Mucosa of gallbladder (tissue), 1 donor: ENCODE results near the gene MGAT5B. TPM values are rescaled to one million over a fixed set of nuclear protein-coding genes. Genes with fewer than 3 reads are reported as not detected.
A peak's percentile ranks its signal among the peaks of the same experiment; 100 is the strongest.
"Not testable (repeated sequence)": the region's sequence is repeated elsewhere in the genome, so short reads cannot be mapped to it uniquely, and the experiment has no call there.

ENCODE experiments used
- DNase-seq: peaks from one replicate; pipeline ENCODE4 v3.0.0-alpha.2; 2020; ENCODE audit warnings: low spot score
- total RNA-seq: library from RNA; stranded (reverse); gene quantifications from one replicate; pipeline ENCODE4 v1.2.1, GENCODE V29; 2021
- donor health status: DM: no; HTN: no; CAD: no.

MGAT5B gene
- total RNA-seq, 1 donor from 2014 or later: 0.69 TPM

DNA sequence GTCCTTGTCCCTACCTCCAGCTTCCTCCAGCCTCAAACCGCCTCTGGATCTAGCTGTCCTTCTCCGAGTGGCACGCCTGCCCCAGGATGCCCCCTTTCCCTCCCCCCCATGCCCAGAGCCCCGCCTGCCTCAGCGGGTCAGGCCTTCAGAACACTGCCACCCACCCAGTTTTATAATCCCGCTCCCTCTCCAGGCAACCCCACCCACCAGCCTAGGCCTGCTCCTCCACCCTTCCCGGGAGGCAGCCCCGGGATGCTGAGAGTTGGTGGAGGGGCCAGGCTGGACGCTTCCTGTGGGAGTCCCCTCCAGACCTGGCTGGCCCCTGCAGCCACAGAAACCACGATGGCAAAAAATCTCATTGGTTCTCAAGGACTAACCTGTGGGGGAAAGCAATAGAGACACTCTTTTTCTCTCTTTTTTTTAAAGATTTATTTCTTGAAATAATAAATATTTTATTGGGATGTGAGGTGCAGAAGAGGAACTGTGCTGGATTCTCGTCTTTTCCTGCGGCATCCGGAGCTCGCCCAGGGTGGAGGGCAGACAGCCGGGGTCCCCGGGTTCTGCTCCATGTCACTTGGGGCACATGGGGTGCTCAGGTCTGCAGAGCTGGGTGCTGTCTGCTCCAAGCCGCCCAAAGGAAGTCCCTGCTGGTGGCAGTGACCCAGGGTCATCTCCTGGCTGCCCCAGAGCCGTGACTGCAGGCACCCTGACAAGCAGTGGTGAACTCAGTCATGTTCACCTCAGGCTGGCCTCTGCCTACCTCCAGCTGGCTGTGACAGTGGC, 81.9 kb downstream of the MGAT5B start:
- no peak for DNase-seq

DNA sequence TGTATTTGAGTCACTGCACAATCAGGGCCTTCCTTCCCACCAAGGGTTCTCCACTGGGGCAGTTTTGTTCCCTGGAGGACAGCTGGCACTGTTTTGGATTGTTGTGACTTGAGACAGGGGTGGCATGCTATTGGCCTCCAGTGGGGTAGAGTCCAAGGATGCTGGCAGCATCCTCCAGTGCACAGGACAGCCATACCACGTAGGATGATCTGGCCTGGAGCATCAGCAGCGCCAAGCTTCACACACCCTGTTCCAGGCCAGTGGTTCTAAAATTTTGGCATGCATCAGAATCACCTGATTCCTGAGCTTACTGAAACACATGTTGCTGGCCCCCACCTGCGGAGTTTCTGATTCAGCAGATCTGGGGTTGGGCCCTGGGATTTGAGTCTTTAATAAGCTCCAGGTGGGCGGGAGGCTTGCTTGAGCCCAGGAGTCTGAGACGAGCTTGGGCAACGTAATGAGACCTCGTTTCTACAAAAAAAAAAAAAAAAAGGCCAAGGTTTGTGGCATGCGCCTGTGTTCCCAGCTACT, 83.2 kb downstream of the MGAT5B start:
- no peak for DNase-seq

DNA sequence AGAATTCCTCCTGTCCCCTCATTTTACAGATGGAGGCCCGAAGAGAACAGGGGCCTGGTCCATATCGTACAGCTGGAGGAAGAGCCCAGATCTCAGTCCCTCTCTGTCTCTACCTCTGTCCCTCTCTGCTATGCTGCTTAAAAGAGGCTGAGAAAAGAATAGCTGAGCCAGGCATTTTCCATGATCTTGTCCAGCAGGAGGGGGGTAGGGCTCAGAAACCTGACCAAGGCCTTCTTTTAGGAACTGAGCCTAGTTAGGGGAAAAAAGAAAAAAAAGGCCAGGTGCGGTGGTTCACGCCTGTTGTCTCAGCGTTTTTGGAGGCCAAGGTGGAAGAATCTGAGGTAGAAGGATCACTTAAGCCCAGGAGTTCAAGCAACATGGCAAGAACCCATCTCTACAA, 84.2 kb downstream of the MGAT5B start:
- no peak for DNase-seq

- DNase-seq: no peak
Measured at GRCh38 chr17:76953066-76953465, 84.9 kb downstream of the MGAT5B start.

DNA sequence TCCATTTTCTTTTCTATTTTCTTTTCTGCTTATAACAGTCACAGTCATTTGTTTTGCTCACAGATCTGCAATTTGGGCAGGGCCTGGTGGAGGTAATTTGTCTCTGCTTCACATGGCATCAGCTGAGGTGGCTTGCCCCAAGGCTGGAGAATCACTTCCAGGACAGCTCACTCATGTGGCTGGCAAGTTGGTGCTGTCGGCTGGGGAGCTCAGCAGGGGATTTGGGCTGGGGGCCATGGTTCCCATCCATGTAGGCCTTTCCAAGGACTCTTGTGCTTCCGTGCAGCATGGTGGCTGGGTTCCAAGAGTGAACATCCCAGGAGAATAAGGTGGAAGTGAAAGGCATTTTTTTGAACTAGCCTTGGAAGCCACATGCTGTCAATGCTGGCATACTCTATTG, 85.7 kb downstream of the MGAT5B start:
- DNase-seq: no peak

GRCh38 chr17:76955191-76955590, 87.0 kb downstream of the MGAT5B start:
- DNase-seq: no peak

- DNase-seq: no peak
Measured at GRCh38 chr17:76956846-76957540, 88.8 kb downstream of the MGAT5B start.

- no peak for DNase-seq
Measured at GRCh38 chr17:76957678-76958464, 89.7 kb downstream of the MGAT5B start.

DNA sequence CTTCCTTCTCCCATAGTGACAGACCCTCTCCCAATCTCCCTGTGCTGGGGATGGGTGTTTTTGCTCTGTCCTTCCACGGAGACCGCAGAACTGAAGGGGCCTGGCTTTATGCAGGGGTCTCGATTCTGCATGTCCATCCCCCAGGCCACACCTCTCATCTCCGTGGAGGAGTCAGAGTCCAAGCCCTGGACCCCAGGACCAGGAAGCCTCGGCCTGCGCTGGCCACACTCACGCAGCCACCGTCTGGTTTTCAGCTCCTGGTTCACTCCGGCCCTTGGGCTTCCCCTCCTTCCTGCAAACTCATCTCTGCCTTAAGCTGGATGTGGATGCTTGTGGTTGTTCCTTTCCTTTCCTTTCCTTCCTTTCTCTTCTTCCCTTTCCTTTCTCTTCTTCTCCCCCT, 90.8 kb downstream of the MGAT5B start:
- no peak for DNase-seq

GRCh38 chr17:76961869-76962268, 93.7 kb downstream of the MGAT5B start:
- DNase-seq: no peak

DNA sequence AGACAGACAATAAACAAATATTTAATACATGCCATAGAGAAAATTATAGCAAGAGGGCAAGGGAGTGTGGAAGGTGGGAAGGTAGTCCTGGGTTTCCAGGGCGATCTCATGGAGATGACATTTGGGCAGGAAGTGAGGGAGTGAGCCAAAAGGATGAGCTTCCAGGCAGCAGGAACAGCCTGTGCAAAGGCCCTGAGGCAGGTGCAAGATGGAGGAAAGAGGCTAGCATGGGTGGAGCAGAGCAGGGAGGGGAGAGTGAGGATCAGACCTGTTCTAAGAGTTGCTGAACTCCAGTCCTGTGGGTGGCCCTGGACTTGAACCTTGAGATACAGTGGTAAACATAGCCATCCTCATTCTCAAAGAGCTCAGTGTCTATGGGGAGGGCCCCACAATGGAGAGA, 94.7 kb downstream of the MGAT5B start:
- no peak for DNase-seq

- no peak for DNase-seq
Measured at GRCh38 chr17:76966016-76966415, 97.8 kb downstream of the MGAT5B start.

DNA sequence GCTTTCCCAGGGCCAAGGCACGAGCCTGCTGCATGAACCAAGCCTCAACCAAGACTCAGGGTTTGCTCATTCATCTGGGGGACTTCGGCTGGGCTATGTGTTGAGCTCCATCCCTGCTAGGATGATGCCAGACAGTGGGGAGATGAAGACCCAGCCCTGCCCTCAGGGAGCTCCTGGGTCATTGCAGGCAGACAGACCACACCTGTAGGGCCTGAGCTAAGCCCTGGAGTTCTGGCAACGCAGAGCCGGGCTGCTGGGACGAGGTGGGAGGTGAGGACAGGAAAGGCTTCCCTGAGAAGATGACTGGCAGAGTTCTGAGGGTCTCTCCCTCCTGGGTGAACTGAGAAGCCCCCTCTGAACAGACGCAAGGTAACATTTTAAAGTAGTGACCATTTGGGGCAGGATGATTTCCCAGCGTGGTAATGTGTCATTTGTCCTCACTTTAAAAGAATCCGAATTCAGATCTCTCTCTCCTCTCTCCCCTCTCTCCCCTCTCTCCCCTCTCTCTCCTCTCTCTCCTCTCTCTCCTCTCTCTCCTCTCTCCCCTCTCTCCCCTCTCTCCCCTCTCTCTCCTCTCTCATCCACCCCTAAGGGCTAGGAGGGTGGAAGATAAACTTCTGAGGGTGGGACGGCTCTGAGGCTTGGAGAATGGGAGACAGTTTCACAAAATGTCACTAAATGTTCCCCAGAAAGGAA, 98.4 kb downstream of the MGAT5B start:
- no peak for DNase-seq

DNA sequence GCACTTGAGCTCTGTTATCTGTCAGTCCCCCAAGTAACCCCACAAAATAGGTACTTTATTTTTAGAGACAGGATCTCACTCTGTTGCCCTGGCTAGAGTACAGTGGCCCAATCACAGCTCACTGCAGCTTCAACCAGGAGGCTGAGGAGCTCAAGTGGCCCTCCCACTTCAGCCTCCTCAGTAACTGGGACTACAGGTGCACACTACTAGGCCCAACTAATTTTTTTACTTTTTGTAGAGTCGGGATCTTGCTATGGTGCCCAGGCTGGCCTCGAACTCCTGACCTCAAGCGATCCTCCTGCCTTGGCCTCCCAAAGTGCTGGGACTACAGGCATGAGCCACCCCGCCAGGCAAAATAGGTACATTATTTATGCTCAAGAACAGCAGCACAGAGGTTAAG, 99.6 kb downstream of the MGAT5B start:
- no peak for DNase-seq

DNA sequence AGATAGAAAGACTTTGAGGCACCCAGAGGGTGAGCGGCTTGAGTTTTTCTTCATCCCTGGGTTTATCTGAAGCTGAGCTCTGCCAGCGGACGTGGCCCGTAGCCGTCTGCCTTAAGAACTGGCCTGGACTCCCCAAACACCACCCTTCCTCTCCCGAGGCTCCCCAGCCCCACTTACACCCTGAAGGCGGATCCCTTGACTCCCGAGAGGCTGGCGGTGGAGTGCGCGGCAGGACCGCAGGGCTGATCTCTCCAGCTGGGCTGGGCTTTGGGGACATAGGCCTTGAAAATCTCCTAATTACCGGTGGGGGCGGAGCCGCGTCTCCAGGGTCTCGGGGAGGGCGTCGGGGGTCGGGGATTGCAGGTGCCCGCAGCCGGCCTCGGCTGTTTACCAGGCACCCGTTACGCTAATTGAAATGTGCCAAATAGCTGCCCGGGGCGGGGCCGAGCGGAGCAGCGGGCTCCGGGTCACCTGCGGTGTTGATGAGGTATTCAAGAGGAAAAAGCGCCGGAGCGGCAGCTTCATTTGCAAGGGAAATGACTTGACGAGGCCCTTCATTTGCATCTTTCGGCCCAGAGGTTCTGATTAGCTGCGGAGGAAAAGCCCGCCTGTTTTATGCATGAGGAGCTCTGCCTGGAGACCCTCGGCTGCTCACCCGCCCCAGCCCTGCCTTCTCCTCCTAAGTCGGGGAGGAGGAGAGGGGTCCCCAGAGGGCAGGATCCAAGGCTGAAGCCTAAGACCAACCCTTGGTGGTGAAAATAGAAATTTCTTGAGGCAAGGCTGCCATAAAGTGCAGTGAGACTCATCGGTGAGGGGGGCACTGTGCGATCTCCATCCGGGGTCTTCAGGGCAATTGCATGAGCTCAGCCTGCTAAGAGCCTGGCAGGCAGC, 100.7 kb downstream of the MGAT5B start:
- DNase-seq: peak; percentile 23

GRCh38 chr17:76969598-76970172, 101.5 kb downstream of the MGAT5B start:
- no peak for DNase-seq

DNA sequence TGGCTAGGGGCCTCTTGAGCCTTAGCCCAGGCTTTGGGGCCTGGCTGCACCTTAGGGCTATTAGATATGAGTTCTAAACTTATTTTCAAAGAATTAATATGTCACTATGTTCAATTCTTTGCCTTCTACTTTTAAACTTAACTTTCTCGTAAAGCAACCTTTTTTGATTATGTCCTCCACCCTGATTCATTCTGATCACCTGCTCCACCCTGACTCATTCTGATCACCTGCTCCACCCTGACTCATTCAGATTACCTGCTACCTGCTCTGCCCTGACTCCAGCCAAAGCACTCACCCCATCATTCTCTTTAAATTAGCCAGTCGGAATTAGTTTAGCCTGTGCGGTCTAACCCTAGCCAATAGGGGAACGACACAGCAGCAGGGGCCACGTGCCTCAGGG, 102.0 kb downstream of the MGAT5B start:
- DNase-seq: not testable (repeated sequence)

DNA sequence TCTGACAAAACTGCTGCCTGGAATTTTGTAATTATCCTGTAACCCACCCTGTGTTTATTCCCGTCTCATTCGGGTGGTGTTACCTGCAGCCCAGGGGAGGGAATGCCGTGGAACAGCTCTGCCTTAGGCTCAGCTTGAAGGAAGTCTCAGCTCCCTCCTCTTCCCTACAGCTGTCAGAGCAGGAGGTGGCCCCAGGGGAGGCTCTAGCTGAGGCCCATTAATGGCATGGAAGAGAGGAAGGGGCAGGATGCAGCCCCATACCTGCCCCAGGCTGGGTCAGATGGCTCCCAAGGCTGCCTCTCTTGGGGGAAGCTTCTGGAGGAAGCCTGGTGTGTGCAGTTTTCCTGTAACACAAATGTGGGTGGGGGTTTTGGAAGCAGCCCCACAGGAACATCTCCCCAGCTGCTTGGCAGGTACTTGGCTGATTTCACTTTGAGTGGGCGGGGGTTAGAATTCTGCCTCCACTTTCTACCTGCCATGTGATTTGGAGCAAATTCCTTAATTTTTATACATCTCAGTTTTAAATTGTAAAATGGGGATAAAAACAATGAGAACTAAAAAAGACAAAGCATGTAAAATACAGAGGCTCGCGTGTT, 103.9 kb downstream of the MGAT5B start:
- DNase-seq: no peak

DNA sequence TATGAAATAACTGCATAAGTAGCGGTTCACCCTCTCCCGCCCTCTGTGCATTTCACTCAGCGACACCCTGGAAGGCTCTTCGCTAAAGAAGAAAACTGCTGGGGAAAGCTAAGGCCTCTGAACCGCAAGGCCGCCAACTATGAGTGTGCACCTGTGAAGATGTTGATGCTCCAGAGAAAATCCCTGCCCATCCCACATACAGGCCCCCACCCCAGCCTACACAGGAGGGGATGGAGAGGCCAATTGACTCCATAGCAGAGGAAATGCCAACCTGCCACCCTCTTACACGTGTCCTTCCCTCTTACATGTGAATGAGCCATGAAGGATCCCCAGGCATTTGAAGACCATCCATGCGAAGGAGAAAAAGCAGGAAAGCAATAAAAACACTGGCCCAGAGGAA, 104.8 kb downstream of the MGAT5B start:
- no peak for DNase-seq

DNA sequence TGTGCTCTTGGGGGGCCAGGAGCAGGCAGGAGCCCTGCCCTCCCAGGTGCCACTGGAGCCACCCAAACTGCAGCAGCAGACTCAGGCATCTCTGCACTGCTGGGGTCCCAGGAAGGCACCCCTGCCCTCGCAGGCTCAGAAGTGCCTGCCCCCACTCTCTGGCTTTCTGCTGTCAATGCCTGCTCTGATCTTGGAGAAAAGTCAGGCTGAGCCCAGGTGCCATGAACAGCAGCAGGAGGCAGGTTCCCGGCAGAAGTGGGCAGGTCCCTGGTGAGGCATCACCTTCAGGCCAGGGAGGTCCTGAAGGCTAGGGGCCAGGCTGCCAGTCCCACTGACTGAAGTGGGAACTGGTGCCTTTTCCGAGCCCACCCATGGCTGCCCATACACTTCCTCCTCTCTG, 106.5 kb downstream of the MGAT5B start:
- DNase-seq: no peak
